Measurements from ENCODE around the gene ANKRD9.

The ANKRD9 gene

DNA sequence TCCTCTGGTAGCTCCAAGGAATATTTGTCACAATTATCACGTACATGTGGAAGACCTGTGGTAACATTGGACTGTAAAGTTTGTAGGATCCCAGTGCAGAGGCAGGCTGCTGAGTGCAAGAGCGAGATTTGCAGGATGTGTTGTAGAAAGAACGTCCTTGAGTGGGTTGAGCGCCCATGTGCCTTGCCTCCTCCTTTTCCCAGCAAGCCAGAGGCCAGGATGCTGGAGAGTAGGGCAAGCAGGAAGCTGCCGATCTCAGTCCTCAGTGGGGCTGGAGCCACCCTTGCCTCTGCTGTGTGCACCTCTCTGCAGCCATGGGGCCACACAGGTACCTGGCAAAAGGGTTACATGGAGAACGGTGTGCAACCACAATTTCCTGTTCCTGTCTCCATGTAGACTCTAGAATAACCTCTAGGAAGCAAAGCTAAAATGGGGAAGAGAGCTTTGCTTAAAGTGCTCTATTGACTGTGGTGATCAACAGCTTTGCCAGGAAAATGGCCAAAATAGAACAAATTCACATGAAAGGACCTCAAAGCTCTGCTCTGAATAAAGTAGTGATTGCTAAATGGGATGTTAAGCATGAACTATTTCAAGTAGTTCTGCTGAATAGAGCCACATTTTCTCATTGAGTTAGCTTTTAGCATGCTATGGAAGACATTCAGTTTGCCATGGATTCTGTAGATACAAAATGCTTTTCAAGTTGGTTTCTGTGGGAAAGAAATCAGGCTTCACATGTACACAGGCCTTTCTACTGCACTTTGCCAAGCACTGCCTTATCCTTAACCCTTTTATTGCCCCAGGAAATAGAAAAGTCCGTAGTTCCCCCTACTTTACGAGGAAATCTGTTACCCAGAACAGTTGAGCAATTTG is 37.4 kb downstream of the ANKRD9 start:
- no peak for DNase-seq

DNA sequence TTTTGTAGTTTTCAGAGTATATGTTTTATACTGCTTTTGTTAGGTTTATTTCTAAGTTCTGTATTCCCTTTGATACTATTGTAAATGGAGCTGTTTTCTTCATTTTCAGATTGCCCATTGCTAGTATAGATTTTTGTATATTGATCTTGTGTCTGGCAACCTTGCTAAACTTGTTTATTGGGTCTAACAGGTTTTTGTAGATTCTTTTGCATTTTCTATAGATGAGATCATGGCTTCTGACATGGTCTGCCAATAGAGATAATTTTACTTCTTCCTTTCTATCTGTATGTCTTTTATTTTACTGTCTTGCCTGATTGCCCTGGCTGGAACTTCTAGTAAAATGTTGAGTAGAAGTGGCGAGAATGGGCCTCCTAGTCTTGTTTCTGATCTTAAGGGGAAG is 40.3 kb downstream of the ANKRD9 start:
- no peak for DNase-seq

DNA sequence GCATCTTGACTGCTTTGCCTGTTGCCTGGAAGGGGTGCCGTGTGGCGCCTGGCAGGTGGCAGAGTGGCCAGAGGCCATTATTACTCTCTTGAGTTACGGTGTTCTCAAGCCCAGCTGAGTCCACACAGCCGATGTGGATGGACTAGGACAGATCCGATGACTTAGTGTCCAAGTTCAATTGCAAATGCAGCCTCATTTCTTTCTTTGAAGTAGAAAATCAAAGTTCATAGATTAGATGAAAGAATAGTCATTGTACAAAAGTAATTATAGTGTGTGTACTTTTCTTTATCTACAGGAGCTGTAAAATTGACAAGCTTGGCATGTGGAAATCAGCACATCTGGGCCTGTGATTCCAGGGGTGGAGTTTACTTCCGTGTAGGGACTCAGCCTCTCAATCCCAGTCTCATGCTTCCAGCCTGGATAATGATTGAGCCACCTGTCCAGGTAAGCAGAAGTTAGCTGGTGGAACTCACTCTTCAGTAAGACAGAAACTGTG is 44.7 kb downstream of the ANKRD9 start:
- no peak for DNase-seq

DNA sequence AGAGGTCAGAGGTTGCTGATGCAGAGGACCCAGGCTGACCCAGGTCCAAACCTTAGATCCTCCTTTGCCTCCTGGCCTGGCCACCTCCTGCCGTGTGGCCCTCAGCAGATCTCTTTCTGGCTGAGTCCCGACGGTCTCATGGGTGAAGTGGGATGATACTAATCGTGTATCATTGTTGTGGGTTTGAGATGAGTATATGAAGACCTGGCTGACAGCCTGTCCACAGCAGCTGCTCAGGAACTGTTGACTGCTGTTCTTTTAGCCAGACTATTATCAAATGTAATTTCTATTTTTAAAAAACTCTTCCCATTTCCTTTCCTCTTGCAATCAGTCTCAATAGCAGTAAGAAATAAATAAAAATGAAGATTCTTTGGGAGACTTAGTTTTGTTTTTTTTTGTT is 45.6 kb downstream of the ANKRD9 start:
- DNase-seq = no peak

DNA sequence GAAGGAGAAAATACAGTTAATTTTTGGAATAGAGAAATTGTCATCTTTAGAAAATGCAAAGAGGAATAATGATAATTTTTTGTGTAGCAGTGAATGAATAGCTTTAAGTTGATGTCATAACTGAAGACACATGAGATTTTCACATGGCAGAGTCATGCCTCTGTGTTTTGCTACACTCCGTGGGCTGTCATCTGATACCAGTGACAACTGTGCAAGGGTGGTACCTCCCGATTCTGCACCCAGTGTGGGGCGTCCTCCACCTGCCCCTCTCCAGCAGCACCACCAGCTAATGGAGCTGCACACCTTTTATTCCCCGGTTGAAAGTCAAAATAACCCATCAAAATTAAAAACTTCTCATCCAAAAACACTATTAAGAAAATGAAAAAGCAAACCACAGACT is 47.2 kb downstream of the ANKRD9 start:
- no peak for DNase-seq

DNA sequence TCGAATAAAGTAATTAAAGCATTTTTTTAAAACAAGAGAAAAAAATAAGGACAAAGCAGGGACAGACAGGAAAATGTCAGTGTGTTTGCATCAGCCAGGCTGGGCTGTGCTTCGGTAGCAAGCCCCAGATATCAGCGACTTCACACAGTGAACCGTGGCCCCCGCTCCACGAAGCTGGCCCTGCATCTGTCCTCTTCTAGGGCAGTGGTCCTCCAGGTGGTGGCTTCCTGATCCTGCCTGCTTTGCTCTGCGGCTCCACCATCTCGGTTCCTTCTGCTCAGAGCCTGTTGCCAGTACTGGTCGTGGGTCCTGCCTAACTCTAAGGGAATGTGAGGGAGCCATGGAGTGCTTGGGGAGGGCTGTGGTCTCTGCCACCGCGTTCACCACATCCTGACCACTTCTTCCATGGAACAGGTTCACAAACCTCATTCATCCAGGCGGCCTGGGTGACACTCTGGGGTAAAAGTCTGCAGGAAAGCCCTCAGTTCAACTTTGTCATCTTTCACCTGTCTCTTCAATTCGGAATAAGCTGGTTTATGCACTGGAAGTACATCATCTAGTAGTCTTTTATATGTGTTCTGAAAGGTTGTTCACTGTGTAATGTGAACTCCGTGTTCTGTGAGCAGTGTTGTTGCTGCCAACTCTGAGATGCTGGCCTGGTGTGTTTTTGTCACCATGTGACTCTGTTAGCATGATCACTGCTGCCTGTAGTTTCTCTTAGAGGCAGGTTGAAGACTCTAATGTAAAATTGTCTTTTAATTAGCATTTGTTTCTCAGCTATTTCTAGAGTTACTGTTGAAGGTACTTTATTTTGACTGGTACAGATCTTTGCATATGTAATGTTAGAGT is 47.9 kb downstream of the ANKRD9 start:
- no peak for DNase-seq

DNA sequence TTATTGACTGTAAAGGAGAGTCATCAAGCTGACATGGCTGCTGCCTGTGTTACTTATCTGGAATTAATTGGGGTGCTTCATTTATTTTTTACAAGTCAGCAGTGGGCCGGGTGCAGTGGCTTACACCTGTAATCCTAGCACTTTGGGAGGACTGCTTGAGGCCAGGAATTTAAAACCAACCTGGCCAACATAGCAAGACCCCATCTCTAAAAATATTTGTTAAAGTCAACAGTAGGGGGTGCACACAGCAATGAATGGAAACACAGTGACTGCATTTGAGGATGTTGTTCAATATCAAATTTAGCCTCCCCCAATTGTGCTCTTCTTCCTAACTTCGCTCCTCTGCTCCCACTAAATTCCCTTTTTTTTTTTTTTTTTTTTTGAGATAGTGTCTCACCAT is 52.1 kb downstream of the ANKRD9 start:
- no peak for DNase-seq

DNA sequence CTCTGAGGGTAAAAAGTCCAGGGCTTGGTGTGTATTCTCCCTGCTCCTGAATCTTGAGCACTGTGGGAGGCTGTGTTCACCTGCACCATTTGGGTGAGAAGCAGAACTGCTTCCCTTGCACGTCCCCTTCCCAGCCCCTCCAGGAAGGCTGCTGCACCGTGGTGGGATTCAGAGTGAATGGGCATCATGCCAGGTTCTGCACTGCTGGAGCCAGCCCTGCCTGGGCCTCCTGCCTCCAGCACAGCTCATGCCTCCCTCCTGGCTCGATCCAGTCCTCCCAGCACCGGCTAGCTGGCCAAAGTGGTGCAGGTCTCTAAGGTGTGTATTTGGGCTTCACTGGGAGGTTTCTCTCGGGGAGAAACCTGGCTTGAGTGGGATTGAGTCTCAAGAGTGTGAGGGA is 54.9 kb downstream of the ANKRD9 start:
- DNase-seq = no peak

DNA sequence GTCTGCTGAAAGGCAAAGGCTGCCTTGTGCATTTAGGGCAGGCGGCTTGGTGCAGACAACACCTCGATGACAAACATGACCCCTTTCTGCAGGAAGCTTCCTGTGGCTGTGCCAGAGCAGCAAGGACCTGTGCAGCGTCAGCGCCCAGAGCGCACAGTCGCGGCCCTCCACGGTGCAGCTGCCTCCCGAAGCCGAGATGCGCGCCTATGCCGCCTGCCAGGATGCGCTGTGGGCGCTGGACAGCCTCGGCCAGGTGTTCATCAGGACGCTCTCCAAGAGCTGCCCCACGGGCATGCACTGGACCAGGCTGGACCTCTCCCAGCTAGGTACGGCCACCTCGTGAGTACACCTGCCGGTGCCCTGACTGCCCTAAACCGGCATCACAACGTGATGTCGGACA is 57.3 kb downstream of the ANKRD9 start:
- DNase-seq = no peak

Measured in fibroblast of skin of abdomen (primary cell).